HG02678 (cell line): ENCODE data around the gene CFAP45.
"Not testable (repeated sequence)": the region's sequence is repeated elsewhere in the genome, so short reads cannot be mapped to it uniquely, and the experiment has no call there.

Experiments used
- ATAC-seq: cut with Tn5 transposase; IDR thresholded peaks from one replicate; pipeline ENCODE4 v1.9.1; 2021; ENCODE audit warnings: mild to moderate bottlenecking, moderate library complexity; ENCODE audit not compliant: unreplicated experiment

CFAP45 gene

DNA sequence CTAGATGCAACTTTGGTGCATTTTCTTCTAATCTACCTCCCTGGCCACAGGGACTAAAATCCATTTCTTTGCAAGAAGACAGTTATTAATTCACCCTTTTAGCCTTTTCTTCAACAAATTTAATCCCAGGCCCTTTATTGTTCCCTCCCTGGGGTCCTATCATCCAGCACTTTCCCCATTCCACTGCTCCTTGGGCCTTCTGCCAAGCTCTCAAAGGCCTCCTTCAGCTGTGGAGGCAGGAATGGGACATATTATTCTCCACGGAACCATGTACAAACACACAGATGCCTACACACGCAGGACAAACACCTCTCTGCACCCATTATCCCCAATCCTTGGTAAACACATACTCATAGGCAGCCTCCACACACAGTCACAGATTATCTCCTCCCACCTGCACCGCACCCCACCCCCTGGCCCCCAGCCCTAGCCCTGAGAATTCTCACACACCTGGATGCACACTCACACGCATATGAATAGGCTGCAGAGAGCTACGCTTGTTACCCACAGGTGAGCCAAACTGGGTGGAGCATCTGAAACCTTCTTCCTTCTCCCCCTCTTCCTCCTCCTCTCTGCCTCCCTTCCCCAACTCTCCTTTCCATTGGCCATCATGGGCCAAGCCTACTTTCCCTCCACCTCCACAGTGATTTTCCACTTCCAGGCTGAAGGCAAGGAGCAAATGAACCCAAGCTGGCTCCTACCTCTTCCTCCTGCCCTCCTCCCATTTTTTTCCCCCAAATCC lies 13.7 kb upstream of the CFAP45 start:
- ATAC-seq, result no peak

GRCh38 chr1:159911326-159912070 lies 11.5 kb upstream of the CFAP45 start:
- ATAC-seq, result no peak

DNA sequence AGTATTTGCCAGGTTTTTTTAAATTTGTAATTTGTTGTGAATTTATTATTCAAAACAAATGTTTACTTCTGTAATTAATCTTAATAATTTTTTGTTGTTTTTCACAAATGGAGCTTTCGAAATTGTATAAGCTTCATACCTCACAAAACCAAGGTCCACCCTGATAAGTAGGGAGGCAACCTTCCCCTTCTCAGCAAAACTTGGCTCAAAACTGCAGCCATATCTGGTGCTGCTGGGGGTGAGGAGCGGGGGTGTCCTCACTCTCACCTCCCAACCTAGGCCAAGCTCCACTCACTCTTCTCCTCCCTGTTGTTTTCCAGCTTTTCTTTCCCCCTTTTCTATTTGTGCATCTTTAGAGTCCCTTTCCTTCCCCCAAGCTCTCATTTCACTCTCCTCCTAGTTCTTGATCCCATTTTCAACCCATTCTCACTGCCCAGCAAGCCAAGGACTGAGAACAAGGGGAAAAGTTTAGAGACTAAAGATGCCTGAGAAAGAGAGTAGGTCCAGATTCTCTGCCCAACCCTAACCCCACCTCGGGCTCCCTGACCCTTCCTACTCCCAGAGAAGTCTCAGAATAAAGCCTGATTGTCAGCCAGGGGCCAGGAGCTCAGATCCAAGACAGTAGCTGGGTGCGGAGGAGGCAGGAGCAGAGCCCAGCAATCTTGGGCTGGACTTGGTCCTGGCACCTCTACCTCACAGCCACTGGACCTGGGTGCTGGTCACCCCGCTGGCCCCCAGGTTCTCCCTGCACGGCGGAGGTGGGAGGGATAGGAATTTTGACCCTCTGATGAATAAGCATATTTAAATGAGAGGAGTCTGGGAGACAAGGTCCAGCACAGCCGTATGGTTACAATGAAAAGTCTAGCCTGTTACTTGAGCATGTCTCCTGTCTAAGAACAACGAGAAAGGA lies 8.3 kb upstream of the CFAP45 start:
- no peak for ATAC-seq

DNA sequence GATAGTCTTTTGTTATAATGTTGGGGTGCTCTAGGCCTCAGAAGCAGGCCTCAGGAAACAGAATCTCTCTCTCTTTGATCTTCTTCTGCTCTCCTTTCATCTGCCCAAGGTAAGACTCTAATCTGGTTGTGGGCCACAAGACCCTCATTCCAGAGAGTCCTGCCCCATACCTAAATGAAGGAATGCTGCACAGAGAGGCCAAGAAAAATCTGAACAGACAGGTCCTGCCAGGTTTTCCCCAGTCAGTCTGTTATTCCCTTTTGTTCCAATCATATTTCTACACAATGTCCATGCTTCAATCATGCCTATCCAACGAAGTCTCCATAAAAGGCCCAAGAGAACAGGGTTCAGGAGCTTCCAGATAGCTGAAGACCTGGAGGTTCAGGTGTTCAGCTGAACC lies 7.0 kb upstream of the CFAP45 start:
- no peak for ATAC-seq

DNA sequence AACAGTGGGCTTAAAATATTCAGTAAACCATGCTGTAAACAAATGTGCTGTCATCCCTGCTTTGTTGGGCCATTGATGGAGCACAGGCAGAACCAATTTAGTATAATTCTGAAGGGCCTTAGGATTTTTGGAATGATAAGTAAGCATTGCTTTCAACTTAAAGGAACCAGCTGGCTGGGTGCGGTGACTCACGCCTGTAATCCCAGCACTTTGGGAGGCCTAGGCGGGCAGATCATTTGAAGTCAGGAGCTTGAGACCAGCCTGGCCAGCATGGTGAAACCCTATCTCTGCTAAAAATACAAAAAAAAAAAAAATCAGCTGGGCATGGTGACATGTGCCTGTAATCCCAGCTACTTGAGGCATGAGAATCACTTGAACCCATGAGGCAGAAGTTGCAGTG lies 4.1 kb upstream of the CFAP45 start:
- not testable (repeated sequence) for ATAC-seq

GRCh38 chr1:159902541-159902940 lies 2.6 kb upstream of the CFAP45 start:
- ATAC-seq, result no peak

GRCh38 chr1:159900755-159901360 lies 893 bp upstream of the CFAP45 start:
- no peak for ATAC-seq

GRCh38 chr1:159899634-159900033 lies 331 bp downstream of the CFAP45 start:
- ATAC-seq, result not testable (repeated sequence)

GRCh38 chr1:159898527-159898926 lies 1.4 kb downstream of the CFAP45 start:
- no peak for ATAC-seq

DNA sequence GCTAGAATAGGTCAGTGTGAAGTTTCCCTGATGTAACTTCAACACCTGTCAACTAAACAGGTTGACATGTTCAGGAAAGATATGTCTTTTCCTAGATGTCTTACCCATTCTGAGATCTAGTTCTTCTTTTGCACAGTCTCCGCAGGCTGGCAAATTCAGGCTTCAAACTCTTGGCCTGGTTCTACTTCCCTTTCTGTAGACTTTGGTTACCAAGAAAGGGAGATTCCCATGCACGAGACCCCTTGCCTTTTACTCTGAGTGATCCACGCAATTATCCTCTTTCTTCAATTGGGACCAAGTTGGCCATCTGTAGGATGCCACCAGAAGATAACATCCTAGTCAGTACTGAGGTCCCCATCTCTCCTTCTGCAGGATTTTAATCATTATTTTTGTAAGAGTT lies 2.0 kb downstream of the CFAP45 start:
- no peak for ATAC-seq

GRCh38 chr1:159896546-159896930 lies 3.4 kb downstream of the CFAP45 start:
- ATAC-seq, result no peak

DNA sequence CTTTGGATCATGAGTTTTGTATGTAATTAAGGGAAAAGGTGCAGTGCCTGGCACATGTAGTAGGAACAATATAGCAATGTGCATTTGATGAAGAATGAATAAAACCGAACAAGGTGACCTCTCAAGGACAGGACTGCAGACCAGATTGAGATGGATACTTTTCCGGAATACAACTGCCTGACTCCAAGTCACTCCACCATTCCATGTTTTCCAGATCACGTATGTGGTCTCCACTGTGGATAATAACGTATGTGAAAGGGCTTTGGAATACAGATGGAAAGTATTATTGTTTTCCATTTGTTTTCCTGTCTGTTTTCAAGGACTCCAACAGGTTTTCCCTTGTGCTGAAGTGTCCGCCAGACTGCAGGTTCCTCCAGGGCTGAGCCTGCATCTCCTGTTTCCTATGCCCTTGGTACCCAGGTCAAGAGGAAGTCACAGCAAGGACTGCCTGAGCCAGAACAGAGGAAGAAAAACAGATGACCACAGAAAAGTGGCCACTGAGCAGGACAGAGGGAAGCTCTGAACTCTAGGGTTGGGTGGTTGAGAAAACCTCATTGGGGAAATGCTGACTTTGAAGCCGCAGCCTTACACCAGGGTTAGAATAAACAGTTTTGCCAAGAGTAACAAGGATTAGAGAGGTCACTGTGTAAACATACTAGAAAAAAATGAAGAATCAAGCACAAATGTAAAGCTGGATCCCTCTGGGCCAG lies 4.0 kb downstream of the CFAP45 start:
- ATAC-seq, result no peak

GRCh38 chr1:159895286-159895685 lies 4.7 kb downstream of the CFAP45 start:
- ATAC-seq, result no peak

- no peak for ATAC-seq
These were observed 7.0 kb downstream of the CFAP45 start for GRCh38 chr1:159892944-159893343.

DNA sequence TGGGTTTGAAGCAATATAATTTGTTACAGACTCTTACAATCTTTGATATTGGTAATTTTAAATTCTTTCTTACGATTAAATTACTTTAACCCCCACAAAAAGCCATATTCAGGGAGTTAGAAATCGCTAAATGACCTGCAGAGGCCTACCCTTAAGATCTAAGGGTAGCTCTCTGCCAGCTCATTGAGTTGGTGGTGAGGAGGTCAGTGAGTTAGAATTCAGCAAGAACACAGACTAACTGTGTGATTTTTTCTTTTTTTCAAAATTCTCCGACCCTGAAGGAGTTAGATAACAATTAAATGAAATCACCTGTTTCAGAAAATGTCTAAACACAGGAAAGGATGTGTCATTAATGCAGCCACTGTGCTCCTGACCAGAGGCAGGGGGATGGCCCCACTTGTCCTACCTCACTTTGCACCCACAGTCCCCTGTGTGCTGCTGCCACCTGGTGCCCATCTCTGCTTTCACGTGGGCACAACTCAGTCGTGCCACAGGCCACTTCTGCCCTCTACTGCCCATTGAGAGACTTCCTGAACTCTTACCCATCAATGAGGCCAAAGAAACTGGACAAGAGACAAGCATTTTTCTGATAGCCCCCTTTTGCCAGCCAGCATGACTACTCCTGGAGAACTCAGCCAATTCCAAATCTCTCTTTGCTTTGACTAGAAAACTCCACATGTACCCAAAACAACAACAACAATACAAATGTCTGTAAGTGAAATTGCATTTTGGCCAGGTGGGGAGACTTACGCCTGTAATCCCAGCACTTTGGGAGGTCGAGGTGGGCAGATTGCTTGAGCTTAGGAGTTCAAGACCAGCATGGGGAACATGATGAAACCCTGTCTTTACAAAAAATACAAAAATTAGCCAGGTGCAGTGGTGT lies 8.4 kb downstream of the CFAP45 start:
- ATAC-seq, result peak; percentile 81

DNA sequence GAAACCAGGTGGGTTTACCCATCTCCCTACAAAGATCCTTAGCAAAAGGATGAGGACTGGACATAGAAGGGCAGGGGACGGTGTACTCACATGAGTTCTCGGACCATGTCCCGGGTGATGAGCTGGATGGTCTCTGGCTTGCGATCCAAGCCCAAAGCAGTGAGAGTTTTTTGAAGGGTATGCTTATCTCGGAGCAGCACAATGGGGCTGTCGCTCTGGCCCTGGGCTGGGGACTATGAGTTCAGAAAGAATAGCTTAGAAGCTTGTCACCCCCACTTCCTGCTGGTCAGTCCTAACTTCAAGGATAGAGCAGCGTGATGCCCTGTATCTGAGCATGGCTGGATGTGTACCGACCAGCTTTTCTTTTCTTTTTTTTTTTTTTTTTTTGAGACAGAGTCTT lies 9.6 kb downstream of the CFAP45 start:
- ATAC-seq, result no peak

DNA sequence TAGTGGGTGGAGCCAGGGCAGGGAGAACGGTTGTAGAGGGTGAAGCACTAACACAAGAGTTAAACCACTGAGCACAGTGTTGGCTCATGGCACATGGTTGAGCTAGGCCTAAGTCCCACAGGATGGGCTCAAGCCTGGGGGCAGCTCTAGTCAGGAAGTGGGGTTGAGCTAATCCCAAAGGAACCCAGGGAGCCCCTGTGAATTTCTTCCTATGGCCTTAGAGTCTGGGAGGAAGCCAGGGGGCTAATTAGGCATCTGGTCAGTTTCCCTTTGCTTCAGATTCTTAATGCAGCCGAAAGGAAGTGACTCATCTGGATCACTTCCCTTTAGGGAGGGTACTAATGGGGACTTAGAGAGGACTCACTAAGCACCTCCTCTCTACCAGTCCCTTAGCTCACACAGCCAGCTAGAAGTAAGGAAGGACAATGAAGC lies 10.1 kb downstream of the CFAP45 start:
- ATAC-seq, result peak; percentile 88

DNA sequence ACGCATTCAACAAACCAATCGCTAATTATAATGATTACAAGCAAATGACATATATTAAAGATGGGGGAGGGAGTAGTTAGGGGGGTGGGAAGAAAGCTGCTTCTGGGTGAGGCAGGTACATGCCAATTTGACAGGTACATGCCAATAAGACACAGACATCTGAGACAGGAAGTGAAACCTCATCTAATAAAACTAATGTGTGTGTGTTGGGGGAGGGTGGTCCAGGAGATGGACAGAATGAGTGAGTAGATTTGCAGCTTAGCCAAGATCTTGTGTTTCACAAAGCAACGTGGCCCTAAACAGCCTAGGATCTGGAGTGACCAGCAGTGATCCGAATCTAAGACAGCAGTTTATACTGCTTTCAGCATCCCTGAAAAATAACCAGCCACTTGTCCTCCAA lies 10.8 kb downstream of the CFAP45 start:
- ATAC-seq, result no peak

DNA sequence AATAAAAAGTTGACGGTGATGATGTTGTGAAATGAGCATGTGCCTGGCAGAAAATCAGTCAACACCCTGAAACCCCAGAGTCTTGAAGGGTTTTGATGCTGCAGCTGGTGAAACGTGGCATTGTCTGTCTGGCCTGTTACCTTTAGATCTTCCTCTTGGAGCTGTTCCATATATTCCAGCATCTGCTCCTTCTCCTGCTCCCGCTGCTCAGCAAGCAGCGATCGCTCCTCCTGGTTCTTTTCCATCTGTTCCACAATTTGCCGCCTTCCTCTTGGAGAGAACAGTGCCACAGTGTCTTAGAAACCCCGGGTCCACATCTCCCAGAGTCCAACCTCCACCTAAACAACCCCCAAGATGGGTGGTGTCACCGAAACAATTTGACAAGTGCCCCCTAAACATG lies 15.7 kb downstream of the CFAP45 start:
- ATAC-seq, result no peak
